Astrocyte (in vitro differentiated cells and primary cell): ENCODE measurements around the gene PPP1R14D. TPM values are rescaled to one million over a fixed set of nuclear protein-coding genes. Genes with fewer than 3 reads are reported as not detected.
"Not testable (repeated sequence)": the region's sequence is repeated elsewhere in the genome, so short reads cannot be mapped to it uniquely, and the experiment has no call there.

Experiments used
- DNase-seq: peaks from one replicate; pipeline ENCODE4 v3.0.0-alpha.2; 2010; ENCODE audit warnings: low read depth
- FAIRE-seq: peaks from 2 replicates; lab custom pipeline; 2011; peaks lifted over from hg19 to GRCh38; lab: Jason Lieb, UNC
- H2AFZ ChIP-seq: 2 replicates; pipeline ENCODE4 v1.6.0; 2012; ENCODE audit warnings: low read depth, low read length, inconsistent platforms
- H3K27ac ChIP-seq: 2 replicates; pipeline ENCODE4 v1.5.1; 2011; ENCODE audit warnings: low read depth, low read length, inconsistent platforms
- H3K27me3 ChIP-seq: 2 replicates; pipeline ENCODE4 v1.6.0; 2011; ENCODE audit warnings: low read length, inconsistent platforms; ENCODE audit not compliant: insufficient read depth
- H3K36me3 ChIP-seq: 2 replicates; pipeline ENCODE4 v1.5.1; 2011; ENCODE audit warnings: low read length, inconsistent platforms; ENCODE audit not compliant: insufficient read depth
- H3K4me1 ChIP-seq: 2 replicates; pipeline ENCODE4 v1.5.1; 2011; ENCODE audit warnings: low read length, inconsistent platforms; ENCODE audit not compliant: insufficient read depth
- H3K4me2 ChIP-seq: 2 replicates; pipeline ENCODE4 v1.6.0; 2012; ENCODE audit warnings: low read length, inconsistent platforms
- H3K4me3 ChIP-seq: 2 replicates; pipeline ENCODE4 v1.5.1; 2011; ENCODE audit warnings: low read depth, mild to moderate bottlenecking, low read length, inconsistent platforms; ENCODE audit not compliant: insufficient read depth
- H3K79me2 ChIP-seq: 2 replicates; pipeline ENCODE4 v1.6.0; 2012; ENCODE audit warnings: mild to moderate bottlenecking, low read length, inconsistent platforms; ENCODE audit not compliant: insufficient read depth
- H3K9ac ChIP-seq: 2 replicates; pipeline ENCODE4 v1.6.0; 2012; ENCODE audit warnings: mild to moderate bottlenecking, low read length, inconsistent platforms
- H3K9me3 ChIP-seq: 2 replicates; pipeline ENCODE4 v1.5.1; 2012; ENCODE audit warnings: low read depth, mild to moderate bottlenecking, low read length, inconsistent platforms; ENCODE audit not compliant: insufficient read depth
- H4K20me1 ChIP-seq: 2 replicates; pipeline ENCODE4 v1.6.0; 2012; ENCODE audit warnings: low read length, inconsistent platforms; ENCODE audit not compliant: insufficient read depth
- H3K27ac Mint-ChIP-seq: one replicate; pipeline ENCODE4 v1.8.0; 2021; ENCODE audit warnings: mild to moderate bottlenecking, mixed read lengths; ENCODE audit not compliant: unreplicated experiment
- H3K27me3 Mint-ChIP-seq: one replicate; pipeline ENCODE4 v1.8.0; 2021; ENCODE audit warnings: low read depth, mixed read lengths; ENCODE audit not compliant: unreplicated experiment
- H3K36me3 Mint-ChIP-seq: one replicate; pipeline ENCODE4 v1.8.0; 2021; ENCODE audit warnings: low read depth, mixed read lengths; ENCODE audit not compliant: unreplicated experiment
- H3K4me1 Mint-ChIP-seq: one replicate; pipeline ENCODE4 v1.8.0; 2021; ENCODE audit warnings: low read depth, mixed read lengths; ENCODE audit not compliant: unreplicated experiment
- H3K4me3 Mint-ChIP-seq: one replicate; pipeline ENCODE4 v1.8.0; 2021; ENCODE audit warnings: mild to moderate bottlenecking, moderate library complexity, mixed read lengths; ENCODE audit not compliant: unreplicated experiment
- H3K9me3 Mint-ChIP-seq: one replicate; pipeline ENCODE4 v1.8.0; 2021; ENCODE audit warnings: mild to moderate bottlenecking, mixed read lengths; ENCODE audit not compliant: unreplicated experiment
- CTCF ChIP-seq: IDR thresholded peaks from 2 replicates; pipeline ENCODE4 v1.5.1; 2011; ENCODE audit warnings: low read depth, mild to moderate bottlenecking, inconsistent platforms, low read length, moderate library complexity; ENCODE audit not compliant: insufficient read depth
- EZH2 ChIP-seq: IDR thresholded peaks from 2 replicates; pipeline ENCODE4 v1.6.1; 2012; ENCODE audit warnings: mild to moderate bottlenecking, low read length, inconsistent platforms; ENCODE audit not compliant: insufficient read depth
- total RNA-seq: library from RNA; stranded (reverse); gene quantifications from 2 replicates; pipeline ENCODE4 v1.2.1, GENCODE V29; 2021

The PPP1R14D gene
- total RNA-seq, 1 donor from 2014 or later = not detected

GRCh38 chr15:40863660-40864270 lies 35.3 kb upstream of the PPP1R14D start:
- Mint-ChIP-seq H3K27me3 (peaks cover 9% of the 10 kb centered on the region), H3K4me1 (peaks cover 2% of the 10 kb centered on the region), H3K9me3 (peaks cover 2% of the 10 kb centered on the region), H3K4me3 (no peak overlapping the region), H3K27ac (no peak overlapping the region), H3K36me3 (no peaks in the 10 kb centered on the region)
- Histone ChIP-seq H3K27me3 (peaks cover 3% of the 10 kb centered on the region), H3K9ac (no peak overlapping the region), H2AFZ (no peak overlapping the region), H3K4me2 (no peak overlapping the region), H3K36me3 (no peaks in the 10 kb centered on the region), H3K9me3 (no peaks in the 10 kb centered on the region), H3K79me2 (no peaks in the 10 kb centered on the region), H3K27ac (no peak overlapping the region), H4K20me1 (no peaks in the 10 kb centered on the region), H3K4me1 (peaks cover 7% of the 10 kb centered on the region), H3K4me3 (no peak overlapping the region)
- DNase-seq (no peak), FAIRE-seq (no peak)
- TF ChIP-seq CTCF (no peak), EZH2 (no peak)

- H3K4me3 Mint-ChIP-seq, H3K27ac Mint-ChIP-seq, H3K4me2 ChIP-seq, H2AFZ ChIP-seq, H3K4me3 ChIP-seq, H3K27ac ChIP-seq, H3K4me1 Mint-ChIP-seq, H3K36me3 Mint-ChIP-seq, H3K9ac ChIP-seq, H4K20me1 ChIP-seq, FAIRE-seq, H3K79me2 ChIP-seq, H3K9me3 ChIP-seq, H3K27me3 Mint-ChIP-seq, DNase-seq, H3K9me3 Mint-ChIP-seq, H3K27me3 ChIP-seq, H3K36me3 ChIP-seq, H3K4me1 ChIP-seq: not testable (repeated sequence)
These were observed 32.6 kb upstream of the PPP1R14D start for GRCh38 chr15:40861147-40861546.

- Histone ChIP-seq H4K20me1 (no peaks in the 10 kb centered on the region), H3K27ac (no peak overlapping the region), H3K36me3 (no peaks in the 10 kb centered on the region), H3K9me3 (no peaks in the 10 kb centered on the region), H3K4me3 (no peak overlapping the region), H3K4me1 (peaks cover 2% of the 10 kb centered on the region), H2AFZ (no peak overlapping the region), H3K27me3 (peaks cover 3% of the 10 kb centered on the region), H3K4me2 (no peak overlapping the region), H3K79me2 (no peaks in the 10 kb centered on the region), H3K9ac (no peak overlapping the region)
- Mint-ChIP-seq H3K4me1 (no peaks in the 10 kb centered on the region), H3K27ac (no peak overlapping the region), H3K27me3 (peaks cover 8% of the 10 kb centered on the region), H3K36me3 (no peaks in the 10 kb centered on the region), H3K4me3 (no peak overlapping the region), H3K9me3 (peaks cover 2% of the 10 kb centered on the region)
- FAIRE-seq (no peak), DNase-seq (peak; percentile 44)
- no peak for TF ChIP-seq EZH2
- peak; percentile 86 for TF ChIP-seq CTCF
These were observed 30.8 kb upstream of the PPP1R14D start for GRCh38 chr15:40859206-40859851.
